Measurements from ENCODE around the gene RERE.

DNA sequence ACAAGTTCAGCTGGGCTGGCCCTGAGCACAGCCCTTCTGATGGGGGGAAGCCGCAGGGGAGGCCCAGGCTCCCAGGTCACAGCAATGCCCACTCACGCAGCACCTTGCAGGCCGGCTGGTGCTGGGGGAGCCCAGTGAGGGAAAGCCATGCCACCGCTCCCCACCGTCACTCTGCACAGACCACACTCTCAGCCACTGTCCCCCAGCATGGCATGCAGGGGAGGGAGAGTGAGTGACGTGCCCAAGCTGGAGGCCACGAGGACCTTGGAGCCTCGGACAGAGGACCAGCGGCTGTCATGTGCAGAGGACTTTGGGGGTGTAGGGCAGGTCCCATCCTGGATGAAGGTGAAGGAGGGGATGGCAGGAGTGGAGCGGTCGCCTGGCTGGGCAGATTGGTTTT lies 474.4 kb downstream of the RERE start:
- TF ChIP-seq CTCF (IDR thresholded peaks at IDR 0.05) (no peak), EP300 (IDR thresholded peaks at IDR 0.05) (no peak), POLR2A (IDR thresholded peaks at IDR 0.05) (no peak), POLR2AphosphoS5 (IDR thresholded peaks at IDR 0.05) (no peak)
